ENCODE results near the gene PCMTD2.
"Not testable (repeated sequence)": the region's sequence is repeated elsewhere in the genome, so short reads cannot be mapped to it uniquely, and the experiment has no call there.

- TF ChIP-seq, protein P1, sequence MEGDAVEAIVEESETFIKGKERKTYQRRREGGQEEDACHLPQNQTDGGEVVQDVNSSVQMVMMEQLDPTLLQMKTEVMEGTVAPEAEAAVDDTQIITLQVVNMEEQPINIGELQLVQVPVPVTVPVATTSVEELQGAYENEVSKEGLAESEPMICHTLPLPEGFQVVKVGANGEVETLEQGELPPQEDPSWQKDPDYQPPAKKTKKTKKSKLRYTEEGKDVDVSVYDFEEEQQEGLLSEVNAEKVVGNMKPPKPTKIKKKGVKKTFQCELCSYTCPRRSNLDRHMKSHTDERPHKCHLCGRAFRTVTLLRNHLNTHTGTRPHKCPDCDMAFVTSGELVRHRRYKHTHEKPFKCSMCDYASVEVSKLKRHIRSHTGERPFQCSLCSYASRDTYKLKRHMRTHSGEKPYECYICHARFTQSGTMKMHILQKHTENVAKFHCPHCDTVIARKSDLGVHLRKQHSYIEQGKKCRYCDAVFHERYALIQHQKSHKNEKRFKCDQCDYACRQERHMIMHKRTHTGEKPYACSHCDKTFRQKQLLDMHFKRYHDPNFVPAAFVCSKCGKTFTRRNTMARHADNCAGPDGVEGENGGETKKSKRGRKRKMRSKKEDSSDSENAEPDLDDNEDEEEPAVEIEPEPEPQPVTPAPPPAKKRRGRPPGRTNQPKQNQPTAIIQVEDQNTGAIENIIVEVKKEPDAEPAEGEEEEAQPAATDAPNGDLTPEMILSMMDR (IDR thresholded peaks at IDR 0.05) = not testable (repeated sequence)
- TF ChIP-seq POLR2AphosphoS5 (IDR thresholded peaks at IDR 0.05) = not testable (repeated sequence)
Observed at GRCh38 chr20:64286447-64287263, 31.1 kb downstream of the PCMTD2 start.

Measured in stomach (tissue), 4 donors.